Astrocyte (in vitro differentiated cells and primary cell): ENCODE results near the gene LCLAT1.

ENCODE experiments used
- EZH2 ChIP-seq: IDR thresholded peaks from 2 replicates; pipeline ENCODE4 v1.6.1; 2012; ENCODE audit warnings: mild to moderate bottlenecking, low read length, inconsistent platforms; ENCODE audit not compliant: insufficient read depth
- TF ChIP-seq, protein P1 (sequence below): IDR thresholded peaks from 2 replicates; pipeline ENCODE4 v1.5.1; 2011; ENCODE audit warnings: low read depth, mild to moderate bottlenecking, inconsistent platforms, low read length, moderate library complexity; ENCODE audit not compliant: insufficient read depth

DNA sequence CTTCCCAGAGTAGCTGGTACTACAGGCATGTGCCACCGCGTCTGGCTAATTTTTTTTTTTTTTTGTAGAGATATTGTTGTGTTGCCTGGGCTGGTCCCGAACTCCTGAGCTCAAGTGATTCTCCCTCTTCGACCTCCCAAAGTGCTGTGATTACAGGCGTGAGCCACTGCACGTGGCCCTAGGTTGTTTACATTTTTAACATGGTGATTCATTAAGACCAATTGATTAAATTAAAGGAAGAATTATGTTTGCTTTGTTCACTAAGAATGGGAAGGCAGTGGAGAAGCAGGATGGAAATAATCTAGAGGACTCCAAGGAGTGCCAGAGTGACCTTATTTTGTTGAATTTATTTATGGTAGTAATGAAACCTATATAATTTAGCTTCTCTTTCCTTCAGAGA lies 7.5 kb downstream of the LCLAT1 start:
- TF ChIP-seq, protein P1, sequence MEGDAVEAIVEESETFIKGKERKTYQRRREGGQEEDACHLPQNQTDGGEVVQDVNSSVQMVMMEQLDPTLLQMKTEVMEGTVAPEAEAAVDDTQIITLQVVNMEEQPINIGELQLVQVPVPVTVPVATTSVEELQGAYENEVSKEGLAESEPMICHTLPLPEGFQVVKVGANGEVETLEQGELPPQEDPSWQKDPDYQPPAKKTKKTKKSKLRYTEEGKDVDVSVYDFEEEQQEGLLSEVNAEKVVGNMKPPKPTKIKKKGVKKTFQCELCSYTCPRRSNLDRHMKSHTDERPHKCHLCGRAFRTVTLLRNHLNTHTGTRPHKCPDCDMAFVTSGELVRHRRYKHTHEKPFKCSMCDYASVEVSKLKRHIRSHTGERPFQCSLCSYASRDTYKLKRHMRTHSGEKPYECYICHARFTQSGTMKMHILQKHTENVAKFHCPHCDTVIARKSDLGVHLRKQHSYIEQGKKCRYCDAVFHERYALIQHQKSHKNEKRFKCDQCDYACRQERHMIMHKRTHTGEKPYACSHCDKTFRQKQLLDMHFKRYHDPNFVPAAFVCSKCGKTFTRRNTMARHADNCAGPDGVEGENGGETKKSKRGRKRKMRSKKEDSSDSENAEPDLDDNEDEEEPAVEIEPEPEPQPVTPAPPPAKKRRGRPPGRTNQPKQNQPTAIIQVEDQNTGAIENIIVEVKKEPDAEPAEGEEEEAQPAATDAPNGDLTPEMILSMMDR, result no peak
- no peak for TF ChIP-seq EZH2
